Neural cell (in vitro differentiated cells): ENCODE data around the gene ATL1. TPM values are rescaled to one million over a fixed set of nuclear protein-coding genes. Genes with fewer than 3 reads are reported as not detected.

Source experiments
- H2AFZ ChIP-seq: fragments of 200-600, 300-800 bp; sonication (generic), shearing (Covaris generic); 2 replicates; pipeline ENCODE4 v1.6.0; 2014; ENCODE audit warnings: low read depth, mild to moderate bottlenecking, antibody characterized with exemption, low read length, moderate library complexity
- H3F3A ChIP-seq: fragments of 200-600 bp; shearing (Covaris generic); 2 replicates; pipeline ENCODE4 v1.6.1; 2016; ENCODE audit warnings: mild to moderate bottlenecking, moderate library complexity, mixed read lengths, antibody characterized with exemption, low read length; ENCODE audit not compliant: insufficient read depth, poor library complexity, severe bottlenecking
- H3K27ac ChIP-seq: fragments of 200-600, 300-800 bp; sonication (generic), shearing (Covaris generic); 2 replicates; pipeline ENCODE4 v1.5.1; 2014; ENCODE audit warnings: mild to moderate bottlenecking, low read length, moderate library complexity
- H3K27me3 ChIP-seq: fragments of 300-800, 200-600 bp; sonication (generic), shearing (Covaris generic); 2 replicates; pipeline ENCODE4 v1.6.0; 2014; ENCODE audit warnings: mild to moderate bottlenecking, low read depth, low read length, moderate library complexity; ENCODE audit not compliant: insufficient read depth
- H3K36me3 ChIP-seq: fragments of 300-800, 200-600 bp; sonication (generic), shearing (Covaris generic); 2 replicates; pipeline ENCODE4 v1.5.1; 2014; ENCODE audit warnings: mild to moderate bottlenecking, antibody characterized with exemption, low read length, moderate library complexity; ENCODE audit not compliant: insufficient read depth
- H3K4me2 ChIP-seq: fragments of 300-800, 200-600 bp; sonication (generic), shearing (Covaris generic); 2 replicates; pipeline ENCODE4 v1.6.0; 2014; ENCODE audit warnings: mild to moderate bottlenecking, low read length
- H3K4me3 ChIP-seq: fragments of 300-800, 200-600 bp; sonication (generic), shearing (Covaris generic); 2 replicates; pipeline ENCODE4 v1.5.1; 2014; ENCODE audit warnings: mild to moderate bottlenecking, low read length, moderate library complexity
- H3K79me2 ChIP-seq: fragments of 200-600 bp; shearing (Covaris generic); replicated peaks from 2 replicates; pipeline ENCODE4 v1.6.0; 2014; ENCODE audit warnings: mild to moderate bottlenecking, low read length, moderate library complexity; ENCODE audit not compliant: insufficient read depth
- H3K9ac ChIP-seq: fragments of 300-800, 200-600 bp; sonication (generic), shearing (Covaris generic); 2 replicates; pipeline ENCODE4 v1.6.1; 2016; ENCODE audit warnings: mild to moderate bottlenecking, low read length, mixed read lengths
- H3K9me2 ChIP-seq: fragments of 200-600 bp; shearing (Covaris generic); 2 replicates; pipeline ENCODE4 v1.6.1; 2016; ENCODE audit warnings: mild to moderate bottlenecking, low read length, mixed read lengths; ENCODE audit not compliant: insufficient read depth
- H3K9me3 ChIP-seq: fragments of 200-600, 300-800 bp; sonication (generic), shearing (Covaris generic); 2 replicates; pipeline ENCODE4 v1.6.1; 2016; ENCODE audit warnings: mild to moderate bottlenecking, mixed run types, low read length, moderate library complexity, mixed read lengths
- H4K20me1 ChIP-seq: fragments of 200-600 bp; shearing (Covaris generic); 2 replicates; pipeline ENCODE4 v1.6.1; 2016; ENCODE audit warnings: mild to moderate bottlenecking, mixed run types; ENCODE audit not compliant: insufficient read depth
- EP300 ChIP-seq: fragments of 450-650 bp; conservative IDR thresholded peaks from 2 replicates; pipeline ENCODE4 v1.6.1; 2014; ENCODE audit warnings: antibody characterized with exemption, mild to moderate bottlenecking, moderate library complexity; ENCODE audit not compliant: poor library complexity, severe bottlenecking
- EZH2 ChIP-seq: fragments of 200-600, 300-800 bp; shearing (Covaris generic), sonication (generic); IDR thresholded peaks from 2 replicates; pipeline ENCODE4 v1.6.1; 2014; ENCODE audit warnings: antibody characterized with exemption, low read length, borderline replicate concordance, mild to moderate bottlenecking; ENCODE audit not compliant: insufficient read depth, poor library complexity, severe bottlenecking
- MXI1 ChIP-seq: fragments of 450-650 bp; conservative IDR thresholded peaks from 2 replicates; pipeline ENCODE4 v1.6.1; 2014; ENCODE audit warnings: antibody characterized with exemption, mild to moderate bottlenecking; ENCODE audit not compliant: poor library complexity, severe bottlenecking
- POLR2AphosphoS5 ChIP-seq: IDR thresholded peaks from 2 replicates; pipeline ENCODE4 v1.6.1; 2012
- RAD21 ChIP-seq: fragments of 450-650 bp; conservative IDR thresholded peaks from 2 replicates; pipeline ENCODE4 v1.6.1; 2014; ENCODE audit warnings: antibody characterized with exemption, mild to moderate bottlenecking, moderate library complexity
- SMC3 ChIP-seq: fragments of 450-650 bp; conservative IDR thresholded peaks from 2 replicates; pipeline ENCODE4 v1.6.1; 2014; ENCODE audit warnings: antibody characterized with exemption, mild to moderate bottlenecking, moderate library complexity; ENCODE audit not compliant: poor library complexity
- TAF1 ChIP-seq: IDR thresholded peaks from 2 replicates; pipeline ENCODE4 v1.6.1; 2012; ENCODE audit warnings: low read depth
- polyA plus RNA-seq: library from polyadenylated mRNA; depleted of rRNA; stranded (reverse); fragments of >200 nt; gene quantifications from 2 replicates; pipeline ENCODE4 v1.2.3, GENCODE V29; 2014
- TF ChIP-seq, protein P1 (sequence below): fragments of 450-650 bp; IDR thresholded peaks from 2 replicates; pipeline ENCODE4 v1.5.1; 2014; ENCODE audit warnings: antibody characterized with exemption, mild to moderate bottlenecking, moderate library complexity; ENCODE audit not compliant: poor library complexity, severe bottlenecking
- TF ChIP-seq, protein P2 (sequence below): IDR thresholded peaks from 2 replicates; pipeline ENCODE4 v1.6.1; 2012; ENCODE audit warnings: borderline replicate concordance

The ATL1 gene
- polyA plus RNA-seq, 1 donor from 2014 or later = 70.4 TPM

DNA sequence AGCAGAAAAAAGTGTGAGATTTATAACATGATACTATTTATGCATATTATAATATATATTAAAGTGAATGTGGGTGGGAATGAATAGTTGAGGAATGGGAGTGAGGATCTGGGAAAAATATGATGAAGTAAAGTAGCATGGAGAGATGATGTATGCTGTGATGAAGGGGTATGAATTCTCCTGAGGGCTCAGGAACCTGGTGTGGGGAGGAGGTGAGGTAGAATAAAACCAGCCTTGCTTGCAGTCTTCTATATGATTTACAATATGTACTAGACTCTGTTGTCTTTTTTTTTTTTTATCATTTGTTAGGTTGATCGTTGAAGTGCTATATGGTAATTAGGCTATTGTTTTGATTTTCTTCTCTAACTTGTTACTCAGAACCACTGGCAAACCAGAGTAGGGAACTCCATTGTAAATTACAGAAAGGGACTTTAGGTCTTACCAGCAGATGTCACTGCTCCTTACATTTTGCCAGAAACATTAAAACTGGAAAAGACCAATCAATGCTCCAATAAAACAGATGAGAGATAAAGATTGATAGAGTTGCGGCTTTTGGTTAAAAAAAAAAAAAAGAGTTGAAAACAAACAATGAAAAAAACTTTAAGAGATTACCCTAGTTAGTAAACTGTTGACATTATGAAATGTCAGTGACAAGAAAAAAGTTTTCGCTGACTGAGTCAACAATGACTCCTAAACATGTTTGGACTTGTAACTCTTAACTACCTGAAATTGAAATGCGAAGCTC, 39.9 kb downstream of the ATL1 start:
- Histone ChIP-seq H3K4me3 (no peak overlapping the region), H3K4me2 (no peak overlapping the region), H3K79me2 (no peaks in the 10 kb centered on the region), H3K27me3 (no peaks in the 10 kb centered on the region), H3K9ac (no peak overlapping the region), H3K36me3 (no peaks in the 10 kb centered on the region), H3K9me2 (no peaks in the 10 kb centered on the region), H3F3A (no peaks in the 10 kb centered on the region), H2AFZ (no peak overlapping the region), H3K27ac (no peak overlapping the region), H4K20me1 (no peaks in the 10 kb centered on the region), H3K9me3 (no peaks in the 10 kb centered on the region)
- TF ChIP-seq RAD21 (peak; percentile 66), MXI1 (no peak), POLR2AphosphoS5 (no peak), SMC3 (peak; percentile 67)
- TF ChIP-seq, protein P1, sequence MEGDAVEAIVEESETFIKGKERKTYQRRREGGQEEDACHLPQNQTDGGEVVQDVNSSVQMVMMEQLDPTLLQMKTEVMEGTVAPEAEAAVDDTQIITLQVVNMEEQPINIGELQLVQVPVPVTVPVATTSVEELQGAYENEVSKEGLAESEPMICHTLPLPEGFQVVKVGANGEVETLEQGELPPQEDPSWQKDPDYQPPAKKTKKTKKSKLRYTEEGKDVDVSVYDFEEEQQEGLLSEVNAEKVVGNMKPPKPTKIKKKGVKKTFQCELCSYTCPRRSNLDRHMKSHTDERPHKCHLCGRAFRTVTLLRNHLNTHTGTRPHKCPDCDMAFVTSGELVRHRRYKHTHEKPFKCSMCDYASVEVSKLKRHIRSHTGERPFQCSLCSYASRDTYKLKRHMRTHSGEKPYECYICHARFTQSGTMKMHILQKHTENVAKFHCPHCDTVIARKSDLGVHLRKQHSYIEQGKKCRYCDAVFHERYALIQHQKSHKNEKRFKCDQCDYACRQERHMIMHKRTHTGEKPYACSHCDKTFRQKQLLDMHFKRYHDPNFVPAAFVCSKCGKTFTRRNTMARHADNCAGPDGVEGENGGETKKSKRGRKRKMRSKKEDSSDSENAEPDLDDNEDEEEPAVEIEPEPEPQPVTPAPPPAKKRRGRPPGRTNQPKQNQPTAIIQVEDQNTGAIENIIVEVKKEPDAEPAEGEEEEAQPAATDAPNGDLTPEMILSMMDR = peak; percentile 67

DNA sequence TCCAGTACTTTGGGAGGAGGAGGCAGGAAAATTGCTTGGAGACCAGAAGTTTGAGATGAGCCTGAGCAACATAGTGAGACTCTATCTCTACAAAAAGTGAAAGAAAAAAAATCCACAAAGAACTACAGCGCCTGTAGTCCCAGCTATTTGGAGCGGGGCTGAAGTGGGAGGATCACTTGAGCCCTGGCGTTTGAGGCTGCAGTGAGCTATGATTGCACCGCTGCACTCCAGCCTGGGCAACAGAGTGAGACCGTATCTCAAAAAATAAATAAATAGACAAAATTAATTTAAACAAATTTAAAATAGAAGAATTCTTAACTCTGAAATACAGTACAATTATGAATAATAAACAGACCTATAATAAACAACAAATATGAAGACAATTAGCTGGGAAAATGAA, 40.9 kb downstream of the ATL1 start:
- Histone ChIP-seq H3K79me2 (no peaks in the 10 kb centered on the region), H3K4me3 (no peak overlapping the region), H3K36me3 (no peaks in the 10 kb centered on the region), H3K27ac (no peak overlapping the region), H3K9ac (no peak overlapping the region), H3K9me3 (no peaks in the 10 kb centered on the region), H4K20me1 (no peaks in the 10 kb centered on the region), H2AFZ (no peak overlapping the region), H3F3A (no peaks in the 10 kb centered on the region), H3K9me2 (no peaks in the 10 kb centered on the region), H3K27me3 (no peaks in the 10 kb centered on the region), H3K4me2 (no peak overlapping the region)
- TF ChIP-seq RAD21 (no peak), EZH2 (no peak), POLR2AphosphoS5 (no peak), SMC3 (no peak), EP300 (no peak), TAF1 (no peak), MXI1 (no peak)
- TF ChIP-seq, protein P2, sequence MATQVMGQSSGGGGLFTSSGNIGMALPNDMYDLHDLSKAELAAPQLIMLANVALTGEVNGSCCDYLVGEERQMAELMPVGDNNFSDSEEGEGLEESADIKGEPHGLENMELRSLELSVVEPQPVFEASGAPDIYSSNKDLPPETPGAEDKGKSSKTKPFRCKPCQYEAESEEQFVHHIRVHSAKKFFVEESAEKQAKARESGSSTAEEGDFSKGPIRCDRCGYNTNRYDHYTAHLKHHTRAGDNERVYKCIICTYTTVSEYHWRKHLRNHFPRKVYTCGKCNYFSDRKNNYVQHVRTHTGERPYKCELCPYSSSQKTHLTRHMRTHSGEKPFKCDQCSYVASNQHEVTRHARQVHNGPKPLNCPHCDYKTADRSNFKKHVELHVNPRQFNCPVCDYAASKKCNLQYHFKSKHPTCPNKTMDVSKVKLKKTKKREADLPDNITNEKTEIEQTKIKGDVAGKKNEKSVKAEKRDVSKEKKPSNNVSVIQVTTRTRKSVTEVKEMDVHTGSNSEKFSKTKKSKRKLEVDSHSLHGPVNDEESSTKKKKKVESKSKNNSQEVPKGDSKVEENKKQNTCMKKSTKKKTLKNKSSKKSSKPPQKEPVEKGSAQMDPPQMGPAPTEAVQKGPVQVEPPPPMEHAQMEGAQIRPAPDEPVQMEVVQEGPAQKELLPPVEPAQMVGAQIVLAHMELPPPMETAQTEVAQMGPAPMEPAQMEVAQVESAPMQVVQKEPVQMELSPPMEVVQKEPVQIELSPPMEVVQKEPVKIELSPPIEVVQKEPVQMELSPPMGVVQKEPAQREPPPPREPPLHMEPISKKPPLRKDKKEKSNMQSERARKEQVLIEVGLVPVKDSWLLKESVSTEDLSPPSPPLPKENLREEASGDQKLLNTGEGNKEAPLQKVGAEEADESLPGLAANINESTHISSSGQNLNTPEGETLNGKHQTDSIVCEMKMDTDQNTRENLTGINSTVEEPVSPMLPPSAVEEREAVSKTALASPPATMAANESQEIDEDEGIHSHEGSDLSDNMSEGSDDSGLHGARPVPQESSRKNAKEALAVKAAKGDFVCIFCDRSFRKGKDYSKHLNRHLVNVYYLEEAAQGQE = no peak
- TF ChIP-seq, protein P1 = no peak
